COLO829 (cell line): Measurements from ENCODE around the gene LCN6.
"Not testable (repeated sequence)": the region's sequence is repeated elsewhere in the genome, so short reads cannot be mapped to it uniquely, and the experiment has no call there.

ENCODE experiments used
- DNase-seq: peaks from one replicate; pipeline ENCODE4 v3.0.0; 2012; ENCODE audit warnings: low spot score

LCN6 gene

DNA sequence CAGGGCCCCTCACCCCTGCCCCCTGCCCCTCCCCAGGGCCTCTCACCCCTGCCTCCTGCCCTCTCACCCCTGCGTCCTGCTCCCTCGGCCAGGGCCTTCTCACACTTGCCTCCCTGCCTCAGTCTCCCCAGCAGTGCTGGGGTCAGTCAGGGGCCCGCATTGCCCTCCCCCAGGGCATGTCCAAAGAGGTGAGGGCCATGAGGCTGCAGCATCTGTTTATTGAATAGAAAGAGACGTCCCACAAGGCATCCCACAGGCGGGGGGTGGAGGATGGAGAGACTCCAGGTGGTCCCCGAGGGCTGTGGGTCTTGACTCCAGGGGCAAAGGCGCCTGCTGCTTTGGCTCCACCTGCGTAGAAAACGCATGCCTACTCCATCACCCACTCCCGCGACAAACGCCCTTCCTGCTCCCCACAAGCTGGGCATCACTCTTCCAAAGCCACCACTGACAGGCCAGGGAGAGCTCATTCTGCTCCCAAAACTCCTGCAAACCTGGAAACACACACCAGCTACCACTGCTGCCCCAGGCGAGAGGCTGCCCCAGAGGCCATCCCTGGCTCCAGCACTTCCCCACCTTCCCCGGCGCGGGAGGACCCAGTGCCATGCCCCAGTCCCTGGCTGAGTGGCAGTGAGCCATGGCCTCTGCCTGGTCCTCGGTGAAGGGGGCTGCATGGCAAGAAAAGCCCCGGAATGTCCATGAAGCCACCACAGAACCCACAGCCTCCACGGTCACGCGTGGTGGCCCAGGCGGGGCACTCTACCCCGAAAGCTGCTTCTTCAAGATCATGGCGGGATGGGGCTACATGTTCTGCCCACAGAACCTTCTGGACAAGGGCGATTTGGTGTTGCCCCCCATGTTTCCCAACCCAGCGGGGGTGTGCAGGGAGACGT, 11.4 kb upstream of the LCN6 start:
- DNase-seq, result no peak

DNA sequence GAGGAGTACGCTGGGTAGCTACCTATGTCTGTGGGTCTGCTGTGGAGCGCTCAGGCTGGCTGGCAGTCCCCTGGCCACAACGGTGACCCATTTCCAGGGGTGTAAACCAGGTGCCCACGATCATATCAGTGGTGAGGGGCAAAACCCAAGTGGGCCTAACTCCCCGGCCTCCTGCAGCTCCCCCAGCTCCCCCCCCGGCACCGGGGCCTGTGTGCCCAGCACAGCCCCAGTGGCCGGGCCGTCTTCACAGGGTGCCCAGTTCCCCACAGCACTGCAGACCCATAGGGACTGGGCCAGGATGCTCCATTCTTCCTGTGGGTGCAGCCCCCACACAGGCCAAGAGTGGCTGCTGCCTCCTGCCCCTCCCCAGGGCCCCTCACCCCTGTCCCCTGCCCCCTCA, 10.7 kb upstream of the LCN6 start:
- DNase-seq, result no peak

DNA sequence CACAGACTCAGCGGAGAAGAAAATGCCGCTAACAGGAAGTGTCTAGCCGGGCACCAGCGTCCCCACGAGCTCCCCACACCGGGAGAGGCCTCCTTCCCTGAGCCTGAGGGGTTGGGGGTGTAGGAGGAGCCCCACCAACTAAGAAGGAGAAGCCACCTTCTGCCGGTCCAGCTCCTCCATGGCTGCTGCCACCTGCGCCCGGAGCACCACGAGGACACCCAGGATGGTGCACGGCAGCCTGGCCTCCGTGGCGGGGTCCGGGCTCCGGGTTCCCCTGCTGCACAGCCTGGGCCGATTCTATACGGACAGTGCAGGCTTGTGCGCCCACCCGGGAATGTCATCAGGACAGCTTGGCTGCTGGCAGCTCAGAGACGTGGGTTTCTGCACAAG, 9.4 kb upstream of the LCN6 start:
- no peak for DNase-seq

DNA sequence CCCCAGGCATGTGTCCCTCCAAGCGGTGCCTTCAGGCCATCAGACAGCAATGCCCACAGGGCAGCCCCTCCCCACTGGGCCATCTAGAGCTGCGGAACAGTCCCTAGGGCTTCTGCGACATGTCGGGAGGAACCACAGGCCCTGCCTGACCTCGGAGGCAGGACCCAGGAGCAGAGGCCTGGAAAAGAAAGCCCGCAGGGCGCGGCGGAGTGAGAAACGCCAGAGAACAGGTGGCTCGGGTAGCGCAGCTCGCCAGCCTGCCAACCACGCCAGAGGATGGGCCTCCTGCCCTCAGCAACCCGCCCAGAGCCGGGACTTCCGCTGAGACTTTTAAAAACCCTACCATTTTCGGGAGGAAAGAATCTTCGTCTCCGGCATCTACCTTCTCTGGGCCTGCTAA, 9.0 kb upstream of the LCN6 start:
- DNase-seq, result no peak

DNA sequence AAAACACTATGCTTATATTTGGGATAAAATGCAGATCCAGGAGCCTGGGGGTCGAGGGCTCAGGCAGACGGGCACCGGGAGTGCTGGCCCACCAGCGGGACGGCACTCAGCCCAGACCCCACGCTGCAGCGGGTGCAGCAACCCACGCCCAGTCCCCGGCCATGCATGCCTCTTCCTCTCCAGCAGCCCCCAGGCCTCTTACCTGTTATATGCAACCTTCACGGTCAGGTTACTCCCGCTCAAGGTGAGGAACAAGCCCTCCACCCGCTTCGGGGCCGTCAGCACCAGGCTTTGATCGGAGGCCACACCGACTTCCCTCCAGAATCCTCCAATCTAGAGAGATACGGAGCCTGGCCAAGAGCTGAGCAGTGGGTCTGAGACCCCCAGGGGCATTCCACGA, 8.5 kb upstream of the LCN6 start:
- DNase-seq, result no peak

DNA sequence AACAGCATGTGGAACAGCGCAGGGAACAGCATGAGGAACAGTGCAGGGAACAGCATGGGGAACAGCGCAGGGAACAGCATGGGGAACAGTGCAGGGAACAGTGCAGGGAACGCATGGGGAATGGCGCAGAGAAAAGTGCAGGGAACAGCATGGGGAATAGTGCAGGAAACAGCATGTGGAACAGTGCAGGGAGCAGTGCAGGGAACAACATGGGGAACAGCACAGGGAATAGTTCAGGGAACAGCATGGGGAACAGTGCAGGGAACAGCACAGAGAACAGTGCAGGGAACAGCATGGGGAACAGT, 7.8 kb upstream of the LCN6 start:
- no peak for DNase-seq

DNA sequence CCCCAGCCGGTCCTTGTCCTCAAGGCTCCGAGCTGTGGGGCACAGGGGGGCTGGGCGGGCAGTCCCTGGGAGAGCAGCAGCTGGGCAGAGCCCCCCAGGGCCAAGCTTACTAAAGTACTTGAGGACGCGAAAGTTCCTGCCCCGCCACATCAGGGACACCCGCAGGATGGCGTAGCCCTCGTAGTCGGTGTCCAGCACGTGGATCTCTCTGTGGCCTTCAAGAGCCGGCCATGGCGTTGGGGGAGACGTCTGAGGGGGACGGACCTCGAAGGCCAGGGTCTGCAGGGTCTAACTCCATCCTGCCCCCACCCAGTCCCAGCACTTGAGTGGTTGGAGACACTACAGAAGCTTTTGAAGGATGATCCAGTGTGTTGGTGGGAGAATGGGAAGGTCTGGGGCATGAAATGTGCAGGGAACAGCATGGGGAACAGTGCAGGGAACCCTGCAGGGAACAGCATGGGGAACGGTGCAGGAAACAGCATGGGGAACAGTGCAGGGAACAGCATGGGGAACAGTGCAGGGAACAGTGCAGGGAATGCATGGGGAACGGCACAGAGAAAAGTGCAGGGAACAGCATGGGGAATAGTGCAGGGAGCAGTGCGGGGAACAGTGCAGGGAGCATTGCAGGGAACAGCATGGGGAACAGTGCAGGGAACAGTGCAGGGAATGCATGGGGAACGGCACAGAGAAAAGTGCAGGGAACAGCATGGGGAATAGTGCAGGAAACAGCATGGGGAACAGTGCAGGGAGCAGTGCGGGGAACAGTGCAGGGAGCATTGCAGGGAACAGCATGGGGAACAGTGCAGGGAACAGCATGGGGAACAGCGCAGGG, 7.2 kb upstream of the LCN6 start:
- DNase-seq, result not testable (repeated sequence)

DNA sequence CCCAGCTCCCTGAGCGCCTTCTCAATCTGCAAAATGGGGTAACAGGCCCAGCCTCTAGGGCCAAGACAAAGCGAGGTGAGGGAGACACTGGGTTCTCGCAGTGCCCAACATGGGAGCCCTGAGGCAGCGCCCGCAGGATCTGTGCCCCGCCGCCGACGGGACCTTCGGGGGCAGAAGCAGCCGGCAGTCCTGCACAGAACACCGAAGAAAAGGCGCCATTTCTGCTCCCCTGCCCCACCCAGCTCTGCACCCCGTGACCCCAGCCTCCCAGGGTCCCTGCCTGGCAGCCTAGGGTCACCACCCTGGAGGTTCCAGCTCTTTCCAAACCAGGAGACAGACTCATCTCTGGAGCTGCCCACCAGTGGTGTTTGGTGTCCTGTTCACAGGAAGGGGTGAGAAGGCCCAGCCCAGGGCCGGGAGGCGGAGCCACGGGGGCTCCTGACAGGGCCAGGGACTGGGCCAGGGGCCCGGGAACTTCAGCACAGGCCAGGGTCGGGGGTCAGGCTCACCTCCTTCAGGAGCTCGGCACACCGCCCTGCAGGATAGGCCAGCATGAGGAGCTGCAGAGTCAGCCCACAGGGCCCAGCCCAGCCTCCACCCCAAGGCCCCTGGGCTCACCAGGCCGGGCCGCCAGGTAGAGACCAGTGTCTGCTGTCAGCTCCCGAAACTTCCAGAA, 6.4 kb upstream of the LCN6 start:
- DNase-seq, result no peak

DNA sequence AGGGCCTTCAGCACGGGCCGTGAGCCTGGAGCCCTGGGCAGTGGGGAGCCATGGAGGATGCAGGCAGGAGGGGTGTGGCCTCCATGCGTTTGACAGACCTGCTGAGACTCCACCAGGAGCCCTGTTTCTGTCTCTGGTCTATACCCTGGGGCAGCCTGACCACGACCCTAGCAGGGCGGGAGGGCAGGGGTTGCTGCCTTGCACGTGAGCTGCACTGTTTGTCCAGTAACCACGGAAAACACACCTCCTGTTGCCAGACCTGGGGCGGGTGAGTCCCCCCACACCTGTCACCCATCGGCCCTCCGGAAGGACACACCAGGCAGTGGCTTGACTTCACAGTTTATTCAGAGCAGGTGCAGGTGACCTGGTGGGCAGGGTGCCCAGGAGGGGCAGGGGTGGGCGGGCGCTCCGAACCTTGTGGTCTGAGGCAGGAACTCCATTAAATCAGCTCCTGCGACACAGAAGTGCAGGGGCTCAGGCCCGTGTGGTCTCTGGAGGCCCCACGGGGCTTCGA, 5.8 kb upstream of the LCN6 start:
- no peak for DNase-seq

DNA sequence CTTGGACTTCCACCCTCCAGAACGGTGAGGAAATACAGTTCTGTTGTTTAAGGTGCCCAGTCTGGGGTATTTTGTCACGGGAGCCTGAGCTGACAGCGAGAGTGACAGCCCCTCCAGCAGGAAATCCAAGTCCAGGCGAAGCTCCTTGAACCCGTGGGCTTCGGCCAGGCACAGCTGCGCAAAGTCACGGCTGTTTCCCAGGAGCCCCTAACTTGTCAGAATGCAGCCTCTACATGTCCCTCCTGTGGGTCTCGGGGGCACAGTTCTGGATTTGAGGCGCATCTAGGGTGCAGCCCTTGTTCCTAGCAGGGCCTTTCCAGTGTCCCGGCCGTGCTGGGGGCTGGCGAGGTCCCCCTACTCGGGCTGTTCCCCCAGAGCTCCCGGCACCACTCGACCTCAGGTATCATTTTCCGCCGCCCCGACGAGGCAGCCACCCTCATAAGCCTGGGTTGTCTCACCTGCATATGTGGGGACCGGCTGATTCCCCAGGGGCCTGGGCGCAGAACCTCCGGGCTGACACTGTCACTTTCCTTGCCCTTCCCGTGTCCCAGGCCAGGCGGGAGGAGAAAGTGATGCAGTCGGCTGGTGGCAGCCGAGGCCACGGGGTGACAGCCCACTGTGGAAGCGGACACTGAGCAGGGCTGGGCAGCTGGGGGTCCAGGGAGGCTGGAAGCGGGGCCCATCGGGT, 5.2 kb upstream of the LCN6 start:
- no peak for DNase-seq

DNA sequence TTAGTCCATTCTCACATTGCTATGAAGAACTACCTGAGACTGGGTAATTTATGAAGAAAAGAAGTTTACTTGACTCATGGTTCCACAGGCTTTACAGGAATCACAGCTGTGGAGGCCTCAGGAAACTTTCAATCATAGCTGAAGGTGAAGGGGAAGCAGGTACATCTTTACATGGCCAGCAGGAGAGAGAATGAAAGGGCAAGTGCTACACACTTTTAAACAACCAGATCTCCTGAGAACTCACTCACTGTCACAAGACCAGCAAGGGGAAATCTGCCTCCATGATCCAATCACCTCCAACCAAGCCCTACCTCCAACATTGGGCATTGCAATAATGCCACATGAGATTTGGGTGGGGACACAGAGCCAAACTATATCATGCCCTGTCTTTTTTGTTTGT, 3.5 kb upstream of the LCN6 start:
- DNase-seq, result no peak

DNA sequence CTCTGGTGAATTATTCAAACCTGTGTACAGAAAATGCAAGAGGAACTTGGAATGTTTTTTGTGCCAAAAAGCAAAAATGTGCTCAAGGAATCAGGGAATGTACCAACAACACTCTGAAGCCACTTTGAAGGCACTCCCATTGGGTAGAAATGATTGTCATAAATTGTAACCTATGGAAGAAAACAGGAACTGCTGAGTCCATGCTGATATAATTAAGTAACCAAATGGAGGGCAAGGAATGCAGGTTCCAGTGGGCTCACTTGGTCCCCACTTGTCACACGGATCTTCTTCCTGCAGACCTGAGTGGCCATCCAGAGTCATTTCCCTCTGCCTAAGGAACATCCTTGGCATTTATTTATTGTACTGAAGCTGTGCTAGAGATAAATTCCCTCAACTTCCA, 2.9 kb upstream of the LCN6 start:
- DNase-seq, result no peak

DNA sequence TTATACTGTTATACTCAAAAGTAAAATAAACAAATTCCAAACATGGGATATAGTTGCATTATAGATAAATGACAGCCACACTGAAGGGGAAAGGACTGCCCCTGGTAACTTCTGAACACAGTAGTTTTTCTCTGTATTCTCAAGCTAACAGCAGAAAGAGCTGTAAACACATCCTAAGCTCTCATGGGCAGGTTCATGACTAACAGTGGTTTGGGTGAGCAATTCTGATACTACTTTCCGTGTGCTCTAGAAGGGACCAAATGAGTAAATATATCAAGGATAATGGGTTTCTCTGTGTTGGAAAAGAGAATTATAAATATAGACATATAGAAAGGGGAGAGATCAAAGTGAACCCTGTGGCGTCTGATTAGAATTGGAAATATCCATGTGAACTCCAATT, 2.2 kb upstream of the LCN6 start:
- DNase-seq, result no peak

DNA sequence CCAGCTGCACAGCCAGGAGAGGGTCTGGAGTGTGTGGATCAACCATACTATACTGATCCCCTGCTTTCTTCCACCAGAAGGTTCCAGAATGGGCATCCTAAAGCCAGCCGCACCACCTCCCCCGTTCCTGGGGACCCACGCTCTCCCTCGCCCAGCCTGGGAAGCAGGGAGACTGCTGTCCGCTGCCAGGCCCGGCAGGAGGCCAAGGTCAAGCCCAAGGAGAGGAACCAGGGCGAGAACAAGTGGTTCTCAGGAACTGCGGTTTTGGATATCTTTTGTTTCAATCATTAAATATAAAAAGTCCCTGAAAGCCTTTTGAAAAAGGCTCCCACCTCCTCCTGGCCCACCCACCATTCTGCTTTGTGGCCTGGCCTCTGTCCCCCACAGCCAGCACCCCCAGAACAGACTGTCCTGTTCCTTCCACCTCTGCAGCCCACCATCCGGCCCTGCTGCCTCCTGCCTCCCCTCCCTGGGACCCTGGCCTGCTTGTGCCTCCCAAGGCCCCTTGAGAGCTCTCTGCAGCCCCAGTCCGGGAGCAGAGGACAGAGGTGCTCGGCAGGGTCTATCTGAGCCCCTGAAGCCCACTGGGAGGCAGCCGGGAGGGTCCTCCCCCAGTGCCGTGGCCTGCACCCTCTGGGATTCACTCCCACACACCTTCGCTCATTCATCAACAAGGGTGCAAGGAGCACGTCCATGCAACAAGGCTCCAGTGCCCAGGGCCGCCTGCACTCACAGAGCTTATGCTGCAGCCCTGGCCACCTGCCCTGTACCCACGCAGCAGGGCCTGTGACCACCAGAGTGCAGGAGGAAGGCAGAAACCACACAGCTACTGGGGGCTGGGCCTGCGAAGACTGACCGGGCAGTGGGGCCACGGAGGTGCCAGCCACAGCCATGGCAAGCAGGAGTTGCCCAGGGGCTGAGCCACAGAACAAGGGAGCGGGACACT, 614 bp upstream of the LCN6 start:
- no peak for DNase-seq

DNA sequence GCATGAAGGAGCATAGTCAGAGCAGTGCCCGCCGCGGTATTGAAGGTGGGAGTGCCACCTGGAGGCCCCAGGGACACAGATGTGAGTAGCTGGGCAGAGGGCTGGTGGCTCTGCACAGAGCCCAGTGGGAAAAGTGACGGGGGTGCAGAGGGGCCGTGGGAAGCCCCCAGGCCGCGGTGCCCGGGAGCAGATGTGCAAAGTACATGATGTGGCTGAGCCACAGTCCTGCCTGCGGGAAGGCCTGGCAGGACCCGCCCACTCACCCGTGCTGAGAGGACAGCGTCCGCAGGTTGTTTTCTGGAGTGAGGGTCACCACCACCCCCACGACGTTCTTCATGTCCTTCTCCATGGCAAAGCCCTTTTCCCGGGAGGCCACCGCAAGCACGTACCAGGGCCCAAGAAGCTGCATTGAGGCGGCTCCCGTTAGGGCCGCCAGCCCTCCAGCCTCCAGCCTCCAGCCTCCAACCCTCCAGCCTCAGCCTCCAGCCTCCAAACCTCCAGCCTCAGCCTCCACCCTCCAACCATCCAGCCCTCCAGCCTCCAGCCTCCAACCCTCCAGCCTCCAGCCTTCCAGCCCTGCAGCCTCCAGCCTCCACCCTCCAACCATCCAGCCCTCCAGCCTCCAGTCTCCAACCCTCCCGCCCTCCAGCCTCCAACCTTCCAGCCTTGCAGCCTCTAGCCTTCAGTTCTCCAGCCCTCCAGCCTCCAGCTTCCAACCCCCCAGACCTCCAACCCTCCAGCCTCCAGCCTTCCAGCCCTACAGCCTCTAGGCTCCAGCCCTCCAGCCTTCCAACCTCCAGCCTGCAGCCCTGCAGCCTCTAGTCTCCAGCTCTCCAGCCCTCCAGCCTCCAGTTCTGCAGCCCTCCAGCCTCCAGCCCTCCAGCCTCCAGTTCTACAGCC, 914 bp downstream of the LCN6 start:
- DNase-seq, result no peak

DNA sequence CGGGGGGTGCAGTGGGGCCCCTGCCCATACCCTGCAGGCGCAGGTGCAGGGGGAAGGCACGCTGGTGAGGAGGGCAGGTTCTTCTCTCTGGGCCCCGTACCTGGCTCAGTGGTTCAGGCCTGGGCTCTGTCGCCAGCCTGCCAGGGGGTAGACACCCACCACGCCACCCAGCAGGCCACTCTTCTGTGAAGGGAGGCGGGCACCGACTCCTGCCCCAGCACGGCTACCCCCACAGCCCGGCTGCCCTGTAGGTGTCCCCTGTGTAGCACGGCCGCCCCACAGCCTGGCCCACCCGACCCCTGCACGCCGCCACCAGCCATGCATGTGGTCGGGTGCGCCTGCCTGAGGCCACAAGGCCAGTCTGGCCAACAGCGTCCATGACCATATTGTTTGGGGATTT, 1.7 kb downstream of the LCN6 start:
- DNase-seq, result no peak

DNA sequence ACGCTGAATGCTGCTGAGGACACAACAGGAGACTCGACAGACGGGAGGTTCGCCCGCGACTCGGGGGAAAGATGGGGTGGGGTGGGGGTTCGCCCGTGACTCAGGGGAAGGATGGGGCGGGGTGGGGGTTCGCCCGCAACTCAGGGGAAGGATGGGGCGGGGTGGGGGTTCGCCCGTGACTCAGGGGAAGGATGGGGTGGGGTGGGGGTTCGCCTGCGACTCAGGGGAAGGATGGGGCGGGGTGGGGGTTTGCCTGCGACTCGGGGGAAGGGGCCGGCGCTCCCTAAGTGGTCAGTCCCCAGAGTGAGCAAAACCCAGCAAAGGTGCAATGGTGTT, 2.2 kb downstream of the LCN6 start:
- no peak for DNase-seq

DNA sequence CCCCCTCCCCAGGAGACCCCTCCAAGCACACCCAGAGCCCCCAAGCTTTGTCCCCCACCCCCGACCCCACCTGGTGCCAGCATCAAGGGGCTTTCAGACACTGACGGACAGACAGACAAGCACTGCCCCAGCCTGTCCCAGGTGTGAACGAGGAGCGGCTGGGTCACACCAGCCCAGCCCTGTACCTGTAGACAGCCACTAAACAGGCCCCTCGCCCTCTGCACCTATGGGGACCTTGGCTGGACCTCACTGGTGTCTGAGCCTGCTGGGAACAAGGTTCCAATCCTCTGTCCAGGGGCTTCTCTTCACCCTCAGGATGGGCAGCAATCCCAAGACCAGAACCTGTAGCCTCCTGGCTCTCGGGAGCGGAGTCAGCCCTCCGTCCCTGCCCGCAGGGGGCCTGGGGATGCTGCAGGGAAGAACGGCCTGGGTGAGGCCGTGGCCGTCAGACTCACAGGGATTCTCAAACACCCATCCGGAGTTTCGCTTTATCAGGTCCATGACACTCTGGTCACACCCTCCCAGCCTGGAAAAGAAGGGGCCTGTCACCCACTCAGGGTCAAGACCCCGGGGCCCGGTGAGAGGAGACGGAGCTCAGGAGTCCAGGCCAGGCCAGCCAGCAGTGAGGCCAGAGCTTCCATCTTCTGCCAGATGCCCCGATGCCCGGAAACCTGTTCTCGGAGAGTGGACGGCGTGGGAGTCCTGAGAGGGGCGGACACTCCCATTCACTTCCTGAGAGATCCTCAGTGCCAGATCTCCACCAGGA, 2.8 kb downstream of the LCN6 start:
- no peak for DNase-seq

DNA sequence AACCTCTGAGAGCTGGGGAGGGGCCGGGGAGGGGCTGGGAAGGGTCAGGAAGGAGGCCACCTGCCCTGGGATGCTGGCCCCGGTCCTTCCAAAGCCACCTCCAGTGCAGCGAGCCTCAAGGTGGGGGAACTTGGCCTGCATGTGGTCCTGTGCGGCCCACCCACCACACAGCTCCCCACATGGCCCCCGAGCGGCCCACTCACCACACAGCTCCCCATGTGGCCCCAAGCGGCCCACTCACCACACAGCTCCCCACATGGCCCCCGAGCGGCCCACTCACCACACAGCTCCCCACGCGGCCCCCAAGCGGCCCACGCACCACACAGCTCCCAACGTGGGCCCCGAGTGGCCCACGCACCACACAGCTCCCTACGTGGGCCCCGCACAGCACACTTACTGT, 3.6 kb downstream of the LCN6 start:
- DNase-seq, result no peak
